ENCODE results near the gene RRP36.
A peak's percentile ranks its signal among the peaks of the same experiment; 100 is the strongest.

The RRP36 gene

GRCh38 chr6:43053545-43054205, 32.3 kb downstream of the RRP36 start, which contains the start of gene CUL7:
CUL7 (minus strand) TSS chr6:43053851; CDS start chr6:43052788, 1,063 bp downstream.
- TF ChIP-seq, protein P1, sequence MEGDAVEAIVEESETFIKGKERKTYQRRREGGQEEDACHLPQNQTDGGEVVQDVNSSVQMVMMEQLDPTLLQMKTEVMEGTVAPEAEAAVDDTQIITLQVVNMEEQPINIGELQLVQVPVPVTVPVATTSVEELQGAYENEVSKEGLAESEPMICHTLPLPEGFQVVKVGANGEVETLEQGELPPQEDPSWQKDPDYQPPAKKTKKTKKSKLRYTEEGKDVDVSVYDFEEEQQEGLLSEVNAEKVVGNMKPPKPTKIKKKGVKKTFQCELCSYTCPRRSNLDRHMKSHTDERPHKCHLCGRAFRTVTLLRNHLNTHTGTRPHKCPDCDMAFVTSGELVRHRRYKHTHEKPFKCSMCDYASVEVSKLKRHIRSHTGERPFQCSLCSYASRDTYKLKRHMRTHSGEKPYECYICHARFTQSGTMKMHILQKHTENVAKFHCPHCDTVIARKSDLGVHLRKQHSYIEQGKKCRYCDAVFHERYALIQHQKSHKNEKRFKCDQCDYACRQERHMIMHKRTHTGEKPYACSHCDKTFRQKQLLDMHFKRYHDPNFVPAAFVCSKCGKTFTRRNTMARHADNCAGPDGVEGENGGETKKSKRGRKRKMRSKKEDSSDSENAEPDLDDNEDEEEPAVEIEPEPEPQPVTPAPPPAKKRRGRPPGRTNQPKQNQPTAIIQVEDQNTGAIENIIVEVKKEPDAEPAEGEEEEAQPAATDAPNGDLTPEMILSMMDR (IDR thresholded peaks at IDR 0.05; ENCODE audit: insufficient read depth, low read depth, low read length, missing control alignments): no peak
- H3K4me3 ChIP-seq (ENCODE audit: low read depth, low read length): peak within 1 kb of the TSS; percentile 78
- peak; percentile 93 for DNase-seq (ENCODE audit: low read depth)

DNA sequence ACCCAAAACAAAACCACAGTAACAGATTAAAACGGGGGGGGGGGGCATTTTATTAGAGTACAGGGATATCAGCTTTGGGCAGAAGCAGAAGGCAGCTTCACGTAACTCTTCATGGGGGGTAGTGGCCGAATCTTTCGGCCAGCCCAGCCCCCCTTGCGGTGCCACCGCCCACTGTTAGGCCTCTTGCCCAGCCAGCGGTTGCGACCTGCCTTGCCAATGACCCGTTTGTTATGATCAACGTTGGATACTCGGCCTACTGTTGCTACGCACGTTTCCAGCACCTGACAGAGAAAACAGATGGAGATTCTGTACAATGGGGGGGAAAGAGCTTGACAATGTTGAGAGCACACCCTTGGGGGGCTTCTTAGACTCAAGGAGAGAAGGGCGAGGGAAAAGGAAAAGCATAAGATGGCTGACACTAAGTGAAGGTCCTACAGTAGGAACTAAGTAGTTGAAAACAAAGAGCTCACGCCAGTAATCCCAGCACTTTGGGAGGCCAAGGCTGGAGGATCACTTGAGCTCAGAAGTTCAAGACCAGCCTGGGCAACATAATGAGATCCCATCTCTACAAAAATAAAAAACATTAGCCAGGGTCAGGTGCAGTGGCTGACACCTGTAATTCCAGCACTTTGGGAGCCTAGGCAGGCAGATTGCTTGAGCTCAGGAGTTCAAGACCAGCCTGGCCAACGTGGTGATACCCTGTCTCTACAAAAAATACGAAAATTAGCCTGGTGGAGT, 33.0 kb downstream of the RRP36 start:
- TF ChIP-seq, protein P1 (IDR thresholded peaks at IDR 0.05; ENCODE audit: insufficient read depth, low read depth, low read length, missing control alignments): no peak
- DNase-seq (ENCODE audit: low read depth): no peak

GRCh38 chr6:43055966-43056365, 34.5 kb downstream of the RRP36 start:
- TF ChIP-seq, protein P1 (IDR thresholded peaks at IDR 0.05; ENCODE audit: insufficient read depth, low read depth, low read length, missing control alignments): no peak
- no peak for DNase-seq (ENCODE audit: low read depth)
- H3K4me3 ChIP-seq (ENCODE audit: low read depth, low read length): no peak overlapping the region

More for the DNA sequence above, 33.0 kb downstream of the RRP36 start:
- H3K4me3 ChIP-seq (ENCODE audit: low read depth, low read length): peak overlapping the region; percentile 78

- peak overlapping the region; percentile 93 for H3K4me3 ChIP-seq (ENCODE audit: low read depth, low read length)
- DNase-seq (ENCODE audit: low read depth): no peak
- TF ChIP-seq, protein P1 (IDR thresholded peaks at IDR 0.05; ENCODE audit: insufficient read depth, low read depth, low read length, missing control alignments): no peak
Measured at GRCh38 chr6:43058531-43058930, 37.1 kb downstream of the RRP36 start.

DNA sequence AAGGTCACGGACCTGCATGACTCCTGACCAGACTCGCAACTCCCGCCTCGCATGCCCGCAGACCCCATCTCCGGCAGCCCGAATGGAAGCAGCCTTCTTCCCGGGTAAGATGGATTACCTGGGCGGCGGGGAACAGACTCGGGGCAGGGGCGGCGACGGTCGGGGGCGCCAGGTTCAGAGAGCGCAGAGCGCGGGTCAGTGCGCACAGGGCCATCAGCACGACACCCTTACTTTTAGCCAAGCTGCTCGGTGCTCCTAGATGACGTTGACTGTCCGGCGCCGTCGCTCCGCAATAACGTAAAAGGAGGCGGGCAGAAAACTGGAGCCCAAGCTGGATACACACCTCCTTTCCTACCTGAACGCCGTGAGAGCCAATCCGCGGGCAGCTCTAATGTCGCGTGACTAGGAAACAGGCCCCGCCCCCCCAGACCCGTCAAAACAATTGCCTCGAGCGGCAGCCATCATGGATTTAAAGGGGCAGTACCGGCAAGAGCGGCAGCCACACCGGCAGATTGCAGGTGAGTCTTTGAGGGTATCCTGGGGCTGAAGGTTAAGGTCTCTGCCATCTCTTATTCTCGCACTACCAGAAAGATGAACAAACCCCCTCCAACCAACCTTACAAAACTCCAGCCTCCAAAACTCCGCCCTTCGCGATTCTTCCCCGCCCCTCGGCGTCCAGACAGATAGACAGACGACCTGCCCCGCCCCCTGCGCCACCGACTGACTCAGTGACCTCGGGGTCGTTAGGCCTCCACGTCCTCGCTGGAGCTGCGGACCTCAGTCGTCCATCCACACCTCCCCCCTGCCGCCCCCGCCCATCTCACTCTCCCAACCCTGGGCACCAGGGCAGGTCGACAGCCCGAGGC, 38.0 kb downstream of the RRP36 start, which contains the start of the genes KLC4 and MRPL2:
Gene KLC4 (plus strand): TSS at position 464 of the 866 bp plus-strand sequence. CDS start 1,705 bp downstream, outside the sequence.
Gene MRPL2 (minus strand): TSS at position 267 of the 866 bp plus-strand sequence. CDS start 53 bp downstream, at position 214.
- TF ChIP-seq, protein P1 (IDR thresholded peaks at IDR 0.05; ENCODE audit: insufficient read depth, low read depth, low read length, missing control alignments): no peak

GRCh38 chr6:43060034-43060754, 38.8 kb downstream of the RRP36 start:
- DNase-seq (ENCODE audit: low read depth): no peak
- peak overlapping the region; percentile 65 for H3K4me3 ChIP-seq (ENCODE audit: low read depth, low read length)
- TF ChIP-seq, protein P1 (IDR thresholded peaks at IDR 0.05; ENCODE audit: insufficient read depth, low read depth, low read length, missing control alignments): no peak

More for the DNA sequence above, 38.0 kb downstream of the RRP36 start, which contains the start of the genes KLC4 and MRPL2:
- H3K4me3 ChIP-seq (ENCODE audit: low read depth, low read length): peak within 1 kb of the TSS; percentile 93
- DNase-seq (ENCODE audit: low read depth): peak; percentile 98

Data from GM12865 (cell line).